ENCODE measurements around the gene ELN.

DNA sequence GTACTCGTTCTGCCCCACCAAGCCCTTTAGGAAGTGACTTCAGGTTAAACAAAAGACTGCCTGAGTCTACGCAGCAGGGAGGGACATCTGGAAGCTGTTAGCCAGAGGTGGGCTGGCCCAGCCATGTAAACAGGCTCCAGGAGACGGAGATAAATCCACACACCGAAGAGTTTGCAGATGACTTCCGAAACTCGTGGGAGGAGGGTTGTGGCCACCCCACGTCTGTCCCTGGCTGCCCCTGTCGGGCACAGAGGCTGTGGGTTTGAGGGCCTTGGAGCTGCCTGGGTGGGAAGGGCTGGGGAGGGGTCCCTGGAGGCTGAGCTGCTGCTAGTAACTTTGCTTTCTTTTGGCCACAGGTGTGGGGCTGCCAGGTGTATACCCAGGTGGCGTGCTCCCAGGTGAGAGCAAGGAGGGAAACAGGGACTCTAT lies 15.6 kb downstream of the ELN start:
- no peak for TF ChIP-seq CTCF (IDR thresholded peaks at IDR 0.05)
- TF ChIP-seq POLR2AphosphoS5 (IDR thresholded peaks at IDR 0.05): peak in 1 of 2 donors; percentile 20

Data from esophagus muscularis mucosa (tissue), 3 donors.